ENCODE results near the gene TMEM163. TPM values are rescaled to one million over a fixed set of nuclear protein-coding genes. Genes with fewer than 3 reads are reported as not detected.

TMEM163 gene
- total RNA-seq, 1 donor from 2014 or later, result 6.0 TPM

- Mint-ChIP-seq H3K27me3 (peaks cover 14% of the 10 kb centered on the region), H3K4me1 (peaks cover 49% of the 10 kb centered on the region), H3K4me3 (no peak overlapping the region), H3K36me3 (ENCODE audit: low read depth) (no peaks in the 10 kb centered on the region), H3K9me3 (no peaks in the 10 kb centered on the region), H3K27ac (no peak overlapping the region)
- intact Hi-C loops (cut with micrococcal nuclease), result no loop called here
- ATAC-seq (ENCODE audit: low read depth) (no peak), DNase-seq (no peak)
- ChIA-PET POLR2A (interaction anchor here (1.0 kb wide), 1 partner anchor 19 kb away, joined by 4 read pairs; no protein-coding TSS in a partner anchor), CTCF (no interaction called here)
- no peak for TF ChIP-seq CTCF (IDR thresholded peaks at IDR 0.05)
Observed at GRCh38 chr2:134714228-134714627, 4.6 kb downstream of the TMEM163 start.

GRCh38 chr2:134713606-134714005 lies 5.2 kb downstream of the TMEM163 start:
- no peaks in the 10 kb centered on the region for H3K36me3 Mint-ChIP-seq (ENCODE audit: low read depth)

DNA sequence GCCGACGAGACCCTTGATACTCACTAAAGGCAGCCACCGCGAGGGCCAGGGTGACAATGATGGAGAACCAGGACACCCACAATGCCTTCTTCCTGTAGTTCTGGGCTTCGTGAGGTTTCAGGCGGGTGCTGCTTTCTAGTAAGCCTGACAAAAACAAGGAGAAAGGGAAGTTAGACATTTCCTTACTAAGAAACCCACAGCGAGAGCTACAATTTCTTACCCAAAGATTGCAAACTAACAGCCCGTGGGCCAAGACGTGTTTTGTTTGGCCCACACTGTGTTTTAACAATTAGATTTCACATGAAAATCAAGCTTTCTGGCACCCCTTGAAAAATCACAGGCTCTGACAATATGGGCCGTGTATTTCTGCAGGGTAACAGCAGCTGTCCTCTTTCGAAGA lies 5.6 kb downstream of the TMEM163 start:
- peaks cover 14% of the 10 kb centered on the region for H3K27me3 Mint-ChIP-seq

More at GRCh38 chr2:134713606-134714005, 5.2 kb downstream of the TMEM163 start:
- Mint-ChIP-seq H3K9me3 (no peaks in the 10 kb centered on the region), H3K4me3 (no peak overlapping the region), H3K27ac (no peak overlapping the region), H3K4me1 (peaks cover 49% of the 10 kb centered on the region), H3K27me3 (peaks cover 14% of the 10 kb centered on the region)
- intact Hi-C loops (cut with micrococcal nuclease), result loop anchor here (2.0 kb wide), 1 partner anchor 69 kb away; no protein-coding TSS in a partner anchor
- POLR2A ChIA-PET, result no interaction called here
- CTCF ChIA-PET, result interaction anchor here (0.7 kb wide), 1 partner anchor 69 kb away, joined by 3 read pairs; no protein-coding TSS in a partner anchor
- no peak for TF ChIP-seq CTCF (IDR thresholded peaks at IDR 0.05)
- ATAC-seq (ENCODE audit: low read depth) (no peak), DNase-seq (no peak)

GRCh38 chr2:134712736-134713135 lies 6.1 kb downstream of the TMEM163 start:
- TF ChIP-seq CTCF (IDR thresholded peaks at IDR 0.05), result no peak
- H3K4me3 Mint-ChIP-seq, result peak overlapping the region; percentile 57
- intact Hi-C loops (cut with micrococcal nuclease), result loop anchor here (2.0 kb wide), 1 partner anchor 70 kb away; no protein-coding TSS in a partner anchor
- peaks cover 48% of the 10 kb centered on the region for H3K4me1 Mint-ChIP-seq
- ATAC-seq (ENCODE audit: low read depth) (peak; percentile 50), DNase-seq (no peak)
- H3K27ac Mint-ChIP-seq, result no peak overlapping the region
- ChIA-PET CTCF (no interaction called here), POLR2A (interaction anchor here (0.6 kb wide), 1 partner anchor 130 kb away, joined by 3 read pairs; no protein-coding TSS in a partner anchor)
- no peaks in the 10 kb centered on the region for H3K9me3 Mint-ChIP-seq
- peaks cover 13% of the 10 kb centered on the region for H3K27me3 Mint-ChIP-seq
- no peaks in the 10 kb centered on the region for H3K36me3 Mint-ChIP-seq (ENCODE audit: low read depth)

More for the DNA sequence above, 5.6 kb downstream of the TMEM163 start:
- no peak overlapping the region for H3K27ac Mint-ChIP-seq
- ChIA-PET CTCF (interaction anchor here (0.7 kb wide), 1 partner anchor 69 kb away, joined by 3 read pairs; no protein-coding TSS in a partner anchor), POLR2A (no interaction called here)
- peaks cover 49% of the 10 kb centered on the region for H3K4me1 Mint-ChIP-seq
- intact Hi-C loops (cut with micrococcal nuclease), result loop anchor here (2.0 kb wide), 1 partner anchor 70 kb away; no protein-coding TSS in a partner anchor
- DNase-seq (no peak), ATAC-seq (ENCODE audit: low read depth) (peak; percentile 21)
- peak overlapping the region; percentile 57 for H3K4me3 Mint-ChIP-seq
- TF ChIP-seq CTCF (IDR thresholded peaks at IDR 0.05), result no peak
- no peaks in the 10 kb centered on the region for H3K36me3 Mint-ChIP-seq (ENCODE audit: low read depth)
- H3K9me3 Mint-ChIP-seq, result no peaks in the 10 kb centered on the region

GRCh38 chr2:134712299-134712698 lies 6.5 kb downstream of the TMEM163 start:
- H3K27me3 Mint-ChIP-seq, result peaks cover 13% of the 10 kb centered on the region
- intact Hi-C loops (cut with micrococcal nuclease), result loop anchor here (2.0 kb wide), 1 partner anchor 71 kb away; no protein-coding TSS in a partner anchor
- no peak for DNase-seq
- H3K9me3 Mint-ChIP-seq, result no peaks in the 10 kb centered on the region
- ATAC-seq (ENCODE audit: low read depth), result no peak
- no peaks in the 10 kb centered on the region for H3K36me3 Mint-ChIP-seq (ENCODE audit: low read depth)
- peaks cover 47% of the 10 kb centered on the region for H3K4me1 Mint-ChIP-seq
- H3K27ac Mint-ChIP-seq, result no peak overlapping the region
- peak overlapping the region; percentile 57 for H3K4me3 Mint-ChIP-seq
- no peak for TF ChIP-seq CTCF (IDR thresholded peaks at IDR 0.05)
- ChIA-PET POLR2A (interaction anchor here (0.6 to 0.8 kb wide), 2 partner anchors 129 to 135 kb away, joined by 3 to 4 read pairs; no protein-coding TSS in a partner anchor), CTCF (no interaction called here)

All from activated B cell treated with CpG ODN at 0.5 μM for 24 hours (primary cell).